HG02678 (cell line): ENCODE data around the gene C5orf15.

ENCODE experiments used
- ATAC-seq: cut with Tn5 transposase; IDR thresholded peaks from one replicate; pipeline ENCODE4 v1.9.1; 2021; ENCODE audit warnings: mild to moderate bottlenecking, moderate library complexity; ENCODE audit not compliant: unreplicated experiment

C5orf15 gene

GRCh38 chr5:133925866-133926488, 42.4 kb downstream of the C5orf15 start:
- ATAC-seq: no peak

DNA sequence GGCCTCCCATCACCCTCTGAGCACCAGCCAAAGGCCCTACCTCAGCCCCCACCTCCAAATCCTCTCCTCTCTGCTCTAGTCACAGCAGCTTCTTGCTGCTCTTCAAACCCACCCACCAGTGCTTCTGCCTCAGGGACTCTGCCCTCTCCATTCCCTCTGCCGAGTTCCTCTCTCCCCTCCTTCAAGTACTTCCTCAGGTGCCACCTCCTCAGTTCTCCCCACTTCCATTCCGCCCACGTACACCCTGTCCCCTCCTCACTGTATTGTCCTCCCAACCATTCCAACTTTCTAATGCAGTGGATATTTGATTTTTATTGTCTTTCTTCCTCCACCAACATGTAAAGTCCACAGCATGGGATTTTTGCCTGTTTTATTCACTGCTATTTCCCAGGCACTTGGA, 43.2 kb downstream of the C5orf15 start:
- no peak for ATAC-seq

DNA sequence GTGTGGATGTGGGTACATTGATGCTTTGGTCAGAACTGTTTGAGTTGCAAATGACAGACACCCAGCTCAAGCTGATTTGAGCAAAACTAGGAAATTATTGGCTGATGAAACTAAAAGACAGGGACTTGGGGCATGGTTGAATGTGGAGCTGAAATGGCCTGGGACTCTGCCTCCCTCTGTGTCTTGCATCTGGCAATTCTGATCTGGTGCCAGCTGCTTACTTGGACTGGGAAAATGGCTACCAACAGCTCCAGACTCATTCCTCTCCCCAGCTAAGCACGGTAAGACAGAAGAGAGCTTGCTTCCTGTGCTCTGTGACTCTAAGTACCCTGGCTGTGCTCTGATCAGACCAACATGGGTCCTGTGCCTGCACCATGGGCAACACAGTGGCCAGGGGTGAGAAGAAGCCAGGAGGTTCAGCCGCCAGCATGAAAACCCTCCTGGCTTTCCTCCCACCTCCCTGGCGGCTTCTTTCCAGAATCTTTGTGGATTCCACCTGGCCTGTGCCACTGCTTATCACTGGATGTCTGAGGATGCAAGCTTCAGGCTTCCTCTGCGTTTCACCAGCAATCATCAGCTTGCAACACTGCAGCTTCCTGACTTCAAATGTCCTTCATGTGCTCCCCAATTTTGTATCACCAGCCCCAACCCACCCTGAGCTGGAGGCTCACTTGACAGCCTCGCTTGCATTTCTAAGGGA, 44.1 kb downstream of the C5orf15 start:
- ATAC-seq: no peak

GRCh38 chr5:133921979-133922378, 46.4 kb downstream of the C5orf15 start:
- no peak for ATAC-seq

- no peak for ATAC-seq
Measured at GRCh38 chr5:133921069-133921468, 47.4 kb downstream of the C5orf15 start.

GRCh38 chr5:133919148-133920136, 49.0 kb downstream of the C5orf15 start:
- ATAC-seq: no peak

DNA sequence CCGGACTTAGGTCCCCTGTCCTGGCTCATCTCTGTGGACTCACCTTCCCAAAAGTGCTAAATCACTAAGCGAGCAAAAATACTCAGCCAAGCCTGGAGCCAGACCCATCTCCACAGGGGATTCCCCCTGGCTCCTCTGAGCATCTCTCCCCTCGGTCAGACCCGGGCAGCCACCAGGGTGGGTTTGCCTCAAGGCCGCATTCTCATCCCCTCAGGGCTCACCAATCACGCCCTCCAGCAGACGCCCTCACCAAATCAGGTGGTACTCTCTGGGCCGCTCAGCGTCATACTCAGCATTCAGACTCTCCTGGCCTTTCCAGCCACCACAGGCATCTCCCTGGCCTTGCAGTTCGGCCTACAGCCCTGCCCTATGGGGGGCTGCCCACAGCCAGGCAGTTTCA, 49.7 kb downstream of the C5orf15 start:
- no peak for ATAC-seq

- ATAC-seq: no peak
Measured at GRCh38 chr5:133918316-133918715, 50.1 kb downstream of the C5orf15 start.

GRCh38 chr5:133917785-133918184, 50.6 kb downstream of the C5orf15 start:
- ATAC-seq: no peak

DNA sequence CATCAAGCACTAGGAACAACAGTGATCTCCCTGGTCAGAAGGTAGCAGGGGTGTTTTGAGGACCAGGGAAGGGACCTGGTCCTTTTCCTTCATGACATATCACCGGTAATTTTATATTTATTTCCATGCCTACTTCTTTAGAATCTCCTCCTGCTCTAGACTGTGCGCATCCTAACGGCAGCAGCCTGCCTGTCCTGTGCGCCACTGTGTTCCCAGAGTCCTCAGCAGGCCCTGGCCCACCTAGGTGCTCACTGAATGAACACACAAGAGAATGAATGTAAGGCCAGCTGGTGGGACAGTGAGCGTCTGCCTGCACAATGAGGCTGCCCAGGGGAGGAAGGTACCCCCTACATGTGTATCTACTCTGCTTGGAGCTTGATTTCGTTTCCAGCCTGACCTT, 51.5 kb downstream of the C5orf15 start:
- no peak for ATAC-seq

DNA sequence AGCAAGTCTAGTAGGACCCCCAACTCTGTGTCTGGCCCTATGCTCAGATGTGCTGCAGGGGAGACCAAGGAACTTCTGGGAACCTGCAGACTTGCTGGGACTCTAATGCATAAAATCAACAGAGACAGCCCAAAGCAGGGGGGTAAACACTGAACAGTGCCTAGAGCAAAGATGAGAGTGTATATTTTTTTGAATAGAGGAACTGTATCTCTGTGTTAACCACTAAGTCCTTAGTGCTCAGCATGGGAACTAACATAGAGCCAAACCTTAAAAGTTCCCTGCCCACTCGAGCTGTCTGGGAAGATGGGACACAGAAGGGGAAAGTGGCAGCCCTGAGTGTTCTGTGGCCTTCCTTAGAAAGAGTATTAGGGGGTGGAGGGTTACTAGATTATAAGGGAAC, 51.9 kb downstream of the C5orf15 start:
- ATAC-seq: no peak

DNA sequence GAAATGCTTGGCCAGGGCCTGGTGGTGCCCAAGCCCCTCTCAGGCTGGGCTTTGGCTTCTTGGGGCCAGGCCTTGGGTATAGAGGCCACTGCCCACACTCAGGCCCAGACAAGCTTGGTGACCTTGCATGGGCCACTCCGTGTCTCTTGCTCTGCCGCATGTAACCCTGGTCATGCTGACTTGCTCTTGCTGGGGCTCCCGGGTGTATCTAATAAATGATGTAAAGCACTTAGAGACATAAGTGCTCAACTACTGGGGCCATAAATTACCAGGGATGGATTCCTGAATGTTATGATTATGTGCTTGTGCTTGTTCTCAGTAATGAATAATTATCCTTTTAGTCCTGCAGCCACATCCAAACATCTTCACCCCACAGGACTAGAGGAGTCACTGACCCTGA, 54.0 kb downstream of the C5orf15 start:
- no peak for ATAC-seq

GRCh38 chr5:133913413-133914155, 54.8 kb downstream of the C5orf15 start:
- no peak for ATAC-seq

- ATAC-seq: no peak
Measured at GRCh38 chr5:133912951-133913350, 55.5 kb downstream of the C5orf15 start.

GRCh38 chr5:133910571-133910970, 57.9 kb downstream of the C5orf15 start:
- no peak for ATAC-seq

- no peak for ATAC-seq
Measured at GRCh38 chr5:133909603-133910002, 58.8 kb downstream of the C5orf15 start.

- ATAC-seq: no peak
Measured at GRCh38 chr5:133907075-133907474, 61.4 kb downstream of the C5orf15 start.

DNA sequence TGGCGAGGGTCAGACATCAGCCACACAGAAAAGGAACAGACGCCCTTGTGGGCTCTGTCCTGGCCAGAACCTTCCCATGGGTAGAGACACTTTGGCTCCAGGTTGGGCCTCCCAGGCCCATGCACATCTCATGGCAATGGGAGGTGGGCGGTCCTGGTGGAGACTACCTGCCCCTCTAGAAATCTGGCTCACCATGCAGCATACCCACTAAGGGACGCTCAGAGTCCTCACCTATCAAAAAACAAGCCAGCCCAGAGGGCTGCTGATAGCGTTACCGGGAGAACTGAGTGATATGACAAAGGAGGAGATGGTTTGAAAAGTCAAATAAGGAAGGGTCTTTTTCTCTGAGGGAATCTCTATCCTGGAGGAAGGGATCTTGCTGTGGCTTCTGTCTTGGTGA, 62.1 kb downstream of the C5orf15 start:
- ATAC-seq: no peak
